Mucosa of descending colon (tissue), 3 donors: ENCODE measurements around the gene MBOAT1. TPM values are rescaled to one million over a fixed set of nuclear protein-coding genes. Genes with fewer than 3 reads are reported as not detected.
A peak's percentile ranks its signal among the peaks of the same experiment; 100 is the strongest.

Source experiments
- ATAC-seq: fragments of 200-7000 bp; cut with Tn5 transposase; one replicate; pipeline ENCODE4 v1.9.1; 2020; ENCODE audit warnings: mild to moderate bottlenecking, moderate library complexity
- DNase-seq, 3 donors: peaks; one replicate each; pipeline ENCODE4 v3.0.0-alpha.2; 2020
- H3K36me3 ChIP-seq: fragments of 200-600 bp; one replicate; pipeline ENCODE4 v1.8.0; 2021; ENCODE audit warnings: low read depth, mild to moderate bottlenecking
- H3K4me1 ChIP-seq: fragments of 200-600 bp; one replicate; pipeline ENCODE4 v1.8.0; 2021; ENCODE audit warnings: low read depth, mild to moderate bottlenecking
- H3K4me3 ChIP-seq: fragments of 200-600 bp; one replicate; pipeline ENCODE4 v1.8.0; 2021; ENCODE audit warnings: mild to moderate bottlenecking
- H3K9me3 ChIP-seq: fragments of 200-600 bp; one replicate; pipeline ENCODE4 v1.8.0; 2021; ENCODE audit warnings: mild to moderate bottlenecking
- CTCF ChIP-seq: fragments of 200-600 bp; IDR thresholded peaks from one replicate; pipeline ENCODE4 v1.8.0; 2022; ENCODE audit warnings: antibody characterized with exemption, mild to moderate bottlenecking
- intact Hi-C, 2 donors: fragments of 100-400 bp; cut with DNase I in 1 of 2; cut with micrococcal nuclease in 1 of 2; formaldehyde crosslinking; loops; one replicate each; pipeline versions ENCODE4 v1.11.0 to v1.11.1; 2022; cut with DNase I, micrococcal nuclease
- total RNA-seq, 3 donors: library from RNA; stranded (reverse); fragmentation: NEBNext Ultra II Directional in 2 of 3; extraction: Animal tissue kit (Norgen Biotek cat#: 25700) in 2 of 3; gene quantifications; one replicate each; pipeline versions ENCODE4 v1.2.1 to v1.2.4, GENCODE V29; 2021 to 2023
- donor health status: DM: no; HTN: no; CAD: no; lungs with moderate emphysema.
- donor health status: DM: no; HTN: no; CAD: no.
- donor health status: DM: no; HTN: yes; CAD: no.

The MBOAT1 gene
- total RNA-seq, 3 donors from 2014 or later: 33.7 to 77.0 (median 54.4) TPM

GRCh38 chr6:20128018-20128417 lies 84.3 kb downstream of the MBOAT1 start:
- no peak for TF ChIP-seq CTCF

GRCh38 chr6:20126789-20127653 lies 85.2 kb downstream of the MBOAT1 start:
- TF ChIP-seq CTCF: peak; percentile 96
- intact Hi-C loops: no loop called here
- DNase-seq (peak; percentile 76 to 87 (median 86)), ATAC-seq (peak; percentile 96)
- Histone ChIP-seq H3K9me3 (no peaks in the 10 kb centered on the region), H3K36me3 (no peaks in the 10 kb centered on the region), H3K4me1 (peaks cover 21% of the 10 kb centered on the region), H3K4me3 (no peak overlapping the region)

More at GRCh38 chr6:20128018-20128417, 84.3 kb downstream of the MBOAT1 start:
- intact Hi-C loops: no loop called here
- Histone ChIP-seq H3K4me1 (peaks cover 21% of the 10 kb centered on the region), H3K36me3 (no peaks in the 10 kb centered on the region), H3K4me3 (no peak overlapping the region), H3K9me3 (no peaks in the 10 kb centered on the region)
- DNase-seq (no peak), ATAC-seq (no peak)

GRCh38 chr6:20126102-20126752 lies 86.0 kb downstream of the MBOAT1 start:
- no peak overlapping the region for H3K4me3 ChIP-seq
- ATAC-seq (no peak), DNase-seq (no peak)
- intact Hi-C loops: no loop called here
- H3K4me1 ChIP-seq: peaks cover 20% of the 10 kb centered on the region
- no peak for TF ChIP-seq CTCF
- no peaks in the 10 kb centered on the region for H3K9me3 ChIP-seq
- H3K36me3 ChIP-seq: no peaks in the 10 kb centered on the region

GRCh38 chr6:20124545-20124944 lies 87.7 kb downstream of the MBOAT1 start:
- intact Hi-C loops: no loop called here
- DNase-seq: no peak
- H3K4me1 ChIP-seq: peaks cover 12% of the 10 kb centered on the region

GRCh38 chr6:20119485-20119884 lies 92.8 kb downstream of the MBOAT1 start:
- H3K9me3 ChIP-seq: no peaks in the 10 kb centered on the region
- no peaks in the 10 kb centered on the region for H3K36me3 ChIP-seq
- H3K4me3 ChIP-seq: no peak overlapping the region
- no peak for TF ChIP-seq CTCF
- intact Hi-C loops: no loop called here
- H3K4me1 ChIP-seq: no peaks in the 10 kb centered on the region
- ATAC-seq (no peak), DNase-seq (no peak)

More at GRCh38 chr6:20124545-20124944, 87.7 kb downstream of the MBOAT1 start:
- H3K4me3 ChIP-seq: no peak overlapping the region
- no peak for TF ChIP-seq CTCF
- ATAC-seq: no peak
- no peaks in the 10 kb centered on the region for H3K9me3 ChIP-seq
- no peaks in the 10 kb centered on the region for H3K36me3 ChIP-seq
